ENCODE measurements around the gene KCNG1. TPM values are rescaled to one million over a fixed set of nuclear protein-coding genes. Genes with fewer than 3 reads are reported as not detected.

KCNG1 gene
- total and polyA plus RNA-seq, 2 of the 4 experiments (the other 2 are of a cell fraction): 23.7 to 51.4 TPM

- in situ Hi-C loops (cut with MboI; ENCODE audit: low sequenced_read_pairs) (no loop called here), intact Hi-C loops (cut with micrococcal nuclease) (no loop called here), dilution Hi-C loops (cut with HindIII; ENCODE audit: low sequenced_read_pairs, unreplicated experiment) (no loop called here)
- CTCF ChIA-PET: interaction anchor here (0.6 kb wide), 1 partner anchor 1308 kb away, joined by 6 read pairs; no protein-coding TSS in a partner anchor
- Histone ChIP-seq H4K20me1 (ENCODE audit: insufficient read depth, low read length) (peaks cover 4% of the 10 kb centered on the region; the same call in 1 of the 2 replicates), H2BK120ac (ENCODE audit: low read depth, low read length) (no peak overlapping the region), H3K4me3 (ENCODE audit: insufficient read depth, low read depth, low read length) (no peak overlapping the region), H4K8ac (ENCODE audit: low read depth in 2 of 2, low read length in 2 of 2) (no peak overlapping the region), H2BK15ac (ENCODE audit: low read depth, low read length) (no peak overlapping the region), H3K36me3 (ENCODE audit: control insufficient read depth, insufficient read depth, low read length) (no peaks in the 10 kb centered on the region), H3K18ac (ENCODE audit: low read depth, low read length) (no peak overlapping the region), H3K9me3 (ENCODE audit: control insufficient read depth, insufficient read depth, low read length) (no peaks in the 10 kb centered on the region), H3K56ac (ENCODE audit: extremely low read depth, insufficient read depth, low read length) (no peak overlapping the region), H3K23ac (ENCODE audit: low read depth, low read length) (no peak overlapping the region), H3K4me1 (ENCODE audit: control insufficient read depth, insufficient read depth, low read length) (peaks cover 11% of the 10 kb centered on the region), H3K9me1 (ENCODE audit: insufficient read depth, low read length) (0 out of 2 replicates have a peak, but pooled peaks cover 3% of the 10 kb centered on the region), H3K14ac (replicated peaks; ENCODE audit: low read depth, low read length) (no peak overlapping the region), H2AFZ (replicated peaks; ENCODE audit: low read length, poor library complexity) (no peak overlapping the region), H3K79me1 (ENCODE audit: low read depth in 1 of 2, low read length in 2 of 2) (peaks cover 12 to 13% of the 10 kb centered on the region in 2 experiments), H3K27me3 (ENCODE audit: control insufficient read depth, insufficient read depth, low read length) (peaks cover 26% of the 10 kb centered on the region), H3K4ac (ENCODE audit: low read depth, low read length) (no peak overlapping the region), H2AK5ac (ENCODE audit: low read depth, low read length) (no peak overlapping the region), H3K9ac (ENCODE audit: low read depth, low read length) (no peak overlapping the region), H3K27ac (ENCODE audit: insufficient read depth, low read length) (no peak overlapping the region), H2AK9ac (replicated peaks; ENCODE audit: low read depth, low read length, poor library complexity) (no peak overlapping the region), H4K91ac (ENCODE audit: insufficient read depth, low read depth, low read length) (no peak overlapping the region), H2BK20ac (ENCODE audit: low read depth, low read length) (no peak overlapping the region), H3K4me2 (ENCODE audit: low read depth, low read length) (no peak overlapping the region), H4K5ac (ENCODE audit: low read depth, low read length) (no peak overlapping the region), H2BK5ac (ENCODE audit: low read depth, low read length, poor library complexity, severe bottlenecking) (no peak overlapping the region)
- ATAC-seq (ENCODE audit: low read depth) (no peak), DNase-seq (no peak)
- BruUV-seq (replicated peaks): no TSS peak
- TF ChIP-seq MAFK (IDR thresholded peaks at IDR 0.05; ENCODE audit: low read depth, low read length) (no peak), SMC3 (IDR thresholded peaks at IDR 0.05; ENCODE audit: low read depth, low read length) (no peak), ELK1 (IDR thresholded peaks at IDR 0.05; ENCODE audit: borderline replicate concordance, low read depth, low read length) (no peak), POLR2A (IDR thresholded peaks at IDR 0.05; ENCODE audit: low read depth, low read length) (no peak), BHLHE40 (IDR thresholded peaks at IDR 0.05; ENCODE audit: low read depth, low read length) (no peak), CTCF (conservative IDR thresholded peaks at IDR 0.05; ENCODE audit: low read depth, low read length) (no peak), MXI1 (IDR thresholded peaks at IDR 0.05; ENCODE audit: borderline replicate concordance, low read depth, low read length) (no peak), RFX5 (IDR thresholded peaks at IDR 0.05; ENCODE audit: low read depth, low read length) (no peak), USF2 (IDR thresholded peaks at IDR 0.05; ENCODE audit: low read depth, low read length) (no peak), NFE2L2 (IDR thresholded peaks at IDR 0.05; ENCODE audit: low read depth, low read length) (no peak), MAZ (IDR thresholded peaks at IDR 0.05; ENCODE audit: borderline replicate concordance, low read depth, low read length) (no peak), RAD21 (IDR thresholded peaks at IDR 0.05; ENCODE audit: low read length) (no peak)
- 60% methylated on average over 1 of the region's 4 CpGs; no CpG with 5 or more reads in 1 of the 2 experiments for WGBS, 2 experiments (ENCODE audit: extremely low coverage in 2 of 2, insufficient read length in 1 of 2)
- POLR2A ChIA-PET (ENCODE audit: unreplicated experiment): no interaction called here
Measured at GRCh38 chr20:51026269-51026668, 3.4 kb upstream of the KCNG1 start.

Measured in IMR-90 (cell line).